Natural killer cell (primary cell): ENCODE measurements around the gene IKBKE. TPM values are rescaled to one million over a fixed set of nuclear protein-coding genes. Genes with fewer than 3 reads are reported as not detected.

Experiments used
- ATAC-seq, 3 donors: fragments of 150-1000 bp in 2 of 3; fragments of 200-7000 bp in 1 of 3; cut with Tn5 transposase; 1 replicate in 1 of 3; 2 replicates in 2 of 3; pipeline ENCODE4 v1.10.0; 2021; ENCODE audit warnings: mild to moderate bottlenecking in 2 of 3, moderate library complexity in 2 of 3
- DNase-seq, 2 donors: peaks; one replicate each; pipeline versions ENCODE4 v3.0.0 to v3.0.0-alpha.2; 2013 to 2021; ENCODE audit warnings: mixed read lengths in 1 of 2
- H3K27ac ChIP-seq: one replicate; pipeline ENCODE4 v1.5.1; 2013; ENCODE audit warnings: mild to moderate bottlenecking, low read length
- H3K27me3 ChIP-seq: one replicate; pipeline ENCODE4 v1.6.1; 2013; ENCODE audit warnings: low read length; ENCODE audit not compliant: control insufficient read depth, insufficient read depth
- H3K36me3 ChIP-seq: one replicate; pipeline ENCODE4 v1.6.1; 2013; ENCODE audit warnings: low read length; ENCODE audit not compliant: control insufficient read depth, insufficient read depth
- H3K4me1 ChIP-seq: one replicate; pipeline ENCODE4 v1.6.1; 2013; ENCODE audit warnings: low read length; ENCODE audit not compliant: control insufficient read depth, insufficient read depth
- H3K4me3 ChIP-seq: one replicate; pipeline ENCODE4 v1.5.1; 2013; ENCODE audit warnings: low read length
- H3K9me3 ChIP-seq: one replicate; pipeline ENCODE4 v1.6.1; 2013; ENCODE audit warnings: low read length; ENCODE audit not compliant: control insufficient read depth, insufficient read depth
- H3K27ac Mint-ChIP-seq, 2 donors: one replicate each; pipeline ENCODE4 v1.8.0; 2022; ENCODE audit warnings: mild to moderate bottlenecking in 2 of 2, mixed read lengths in 2 of 2, moderate library complexity in 1 of 2
- H3K27me3 Mint-ChIP-seq, 2 donors: one replicate each; pipeline ENCODE4 v1.8.0; 2022; ENCODE audit warnings: low read depth in 2 of 2, mixed read lengths in 2 of 2
- H3K36me3 Mint-ChIP-seq: one replicate; pipeline ENCODE4 v1.8.0; 2022; ENCODE audit warnings: mixed read lengths
- H3K4me1 Mint-ChIP-seq, 2 donors: one replicate each; pipeline ENCODE4 v1.8.0; 2022; ENCODE audit warnings: mixed read lengths in 2 of 2
- H3K4me3 Mint-ChIP-seq: one replicate; pipeline ENCODE4 v1.8.0; 2022; ENCODE audit warnings: mild to moderate bottlenecking, moderate library complexity, mixed read lengths
- H3K9me3 Mint-ChIP-seq, 2 donors: one replicate each; pipeline ENCODE4 v1.8.0; 2022; ENCODE audit warnings: mixed read lengths in 2 of 2
- CTCF ChIP-seq: fragments of 200-600 bp; IDR thresholded peaks from one replicate; pipeline ENCODE4 v1.8.0; 2022; ENCODE audit warnings: antibody characterized with exemption
- WGBS: methylation state at CpG from one replicate; pipeline ENCODE4 v1.1.7; 2013; ENCODE audit warnings: missing lambda C conversion rate; ENCODE audit not compliant: insufficient coverage; 5-methylcytosine and 5-hydroxymethylcytosine counted together
- intact Hi-C: fragments of 100-400 bp; cut with micrococcal nuclease; formaldehyde crosslinking; loops from one replicate; pipeline ENCODE4 v1.14.2; 2022
- total RNA-seq, 4 donors: library from RNA; stranded (reverse); fragments of 120-200 nt in 1 of 4; gene quantifications; one replicate each; pipeline versions ENCODE4 v1.2.3 to v1.2.4, GENCODE V29; 2013 to 2022

IKBKE gene
- total RNA-seq, 3 donors from 2014 or later (not counting 1 experiment from before 2014, with no cell fraction given): 31.6 to 34.6 (median 32.2) TPM

GRCh38 chr1:206442101-206442500 is 28.2 kb upstream of the IKBKE start:
- ATAC-seq (no peak), DNase-seq (no peak)
- WGBS: 93% methylated on average over 4 of the region's 4 CpGs
- Mint-ChIP-seq H3K9me3 (no peaks in the 10 kb centered on the region), H3K36me3 (peaks cover 12% of the 10 kb centered on the region), H3K4me3 (no peak overlapping the region), H3K27me3 (no peaks in the 10 kb centered on the region), H3K4me1 (no peaks in the 10 kb centered on the region), H3K27ac (no peak overlapping the region)
- Histone ChIP-seq H3K4me3 (no peak overlapping the region), H3K27ac (no peak overlapping the region), H3K36me3 (peaks cover 18% of the 10 kb centered on the region), H3K4me1 (no peaks in the 10 kb centered on the region), H3K27me3 (no peaks in the 10 kb centered on the region), H3K9me3 (no peaks in the 10 kb centered on the region)
- intact Hi-C loops: no loop called here
- no peak for TF ChIP-seq CTCF

- Histone ChIP-seq H3K4me1 (no peaks in the 10 kb centered on the region), H3K36me3 (peaks cover 15% of the 10 kb centered on the region), H3K4me3 (no peak overlapping the region), H3K9me3 (no peaks in the 10 kb centered on the region), H3K27ac (no peak overlapping the region), H3K27me3 (no peaks in the 10 kb centered on the region)
- 99% methylated on average over 4 of the region's 4 CpGs for WGBS
- intact Hi-C loops: no loop called here
- H3K9me3 Mint-ChIP-seq: no peaks in the 10 kb centered on the region
- ATAC-seq (no peak), DNase-seq (no peak)
- H3K4me1 Mint-ChIP-seq: no peaks in the 10 kb centered on the region
- H3K4me3 Mint-ChIP-seq: no peak overlapping the region
- no peak for TF ChIP-seq CTCF
- no peaks in the 10 kb centered on the region for H3K27me3 Mint-ChIP-seq
- H3K36me3 Mint-ChIP-seq: peaks cover 17% of the 10 kb centered on the region
- no peak overlapping the region for H3K27ac Mint-ChIP-seq
Observed at GRCh38 chr1:206445116-206445515, 25.2 kb upstream of the IKBKE start.

- Mint-ChIP-seq H3K27ac (no peak overlapping the region), H3K4me3 (no peak overlapping the region), H3K27me3 (no peaks in the 10 kb centered on the region), H3K4me1 (no peaks in the 10 kb centered on the region), H3K9me3 (no peaks in the 10 kb centered on the region), H3K36me3 (peaks cover 20% of the 10 kb centered on the region)
- no peak for DNase-seq
- ATAC-seq: no peak
- Histone ChIP-seq H3K27ac (no peak overlapping the region), H3K36me3 (peaks cover 21% of the 10 kb centered on the region), H3K4me3 (no peak overlapping the region), H3K9me3 (no peaks in the 10 kb centered on the region), H3K4me1 (no peaks in the 10 kb centered on the region), H3K27me3 (no peaks in the 10 kb centered on the region)
- TF ChIP-seq CTCF: no peak
- intact Hi-C loops: no loop called here
- WGBS: 98% methylated on average over 8 of the region's 8 CpGs
Observed at GRCh38 chr1:206445911-206446356, 24.3 kb upstream of the IKBKE start.

- Histone ChIP-seq H3K27ac (no peak overlapping the region), H3K4me3 (no peak overlapping the region), H3K36me3 (peaks cover 29% of the 10 kb centered on the region), H3K9me3 (no peaks in the 10 kb centered on the region), H3K27me3 (no peaks in the 10 kb centered on the region), H3K4me1 (no peaks in the 10 kb centered on the region)
- ATAC-seq (no peak), DNase-seq (no peak)
- H3K27me3 Mint-ChIP-seq: no peaks in the 10 kb centered on the region
- no peak overlapping the region for H3K27ac Mint-ChIP-seq
- no peak overlapping the region for H3K4me3 Mint-ChIP-seq
- no peaks in the 10 kb centered on the region for H3K9me3 Mint-ChIP-seq
- TF ChIP-seq CTCF: no peak
- WGBS: 95% methylated on average over 11 of the region's 11 CpGs
- no peaks in the 10 kb centered on the region for H3K4me1 Mint-ChIP-seq
- H3K36me3 Mint-ChIP-seq: peaks cover 28% of the 10 kb centered on the region
- intact Hi-C loops: no loop called here
Observed at GRCh38 chr1:206446688-206447421, 23.4 kb upstream of the IKBKE start.
